ENCODE measurements around the gene SIGLEC1.
A peak's percentile ranks its signal among the peaks of the same experiment; 100 is the strongest.

The SIGLEC1 gene
- long read RNA-seq, donor 1 = 0 reads
- long read RNA-seq, donor 2 = 0 reads
- long read RNA-seq, donor 3 = 0 reads
- long read RNA-seq, donor 4 = 0 reads
- long read RNA-seq, donor 5 = 0 reads
- long read RNA-seq, donor 6 = 0 reads
- long read RNA-seq, donor 7 = 0 reads
- long read RNA-seq, donor 8 = 0 reads

DNA sequence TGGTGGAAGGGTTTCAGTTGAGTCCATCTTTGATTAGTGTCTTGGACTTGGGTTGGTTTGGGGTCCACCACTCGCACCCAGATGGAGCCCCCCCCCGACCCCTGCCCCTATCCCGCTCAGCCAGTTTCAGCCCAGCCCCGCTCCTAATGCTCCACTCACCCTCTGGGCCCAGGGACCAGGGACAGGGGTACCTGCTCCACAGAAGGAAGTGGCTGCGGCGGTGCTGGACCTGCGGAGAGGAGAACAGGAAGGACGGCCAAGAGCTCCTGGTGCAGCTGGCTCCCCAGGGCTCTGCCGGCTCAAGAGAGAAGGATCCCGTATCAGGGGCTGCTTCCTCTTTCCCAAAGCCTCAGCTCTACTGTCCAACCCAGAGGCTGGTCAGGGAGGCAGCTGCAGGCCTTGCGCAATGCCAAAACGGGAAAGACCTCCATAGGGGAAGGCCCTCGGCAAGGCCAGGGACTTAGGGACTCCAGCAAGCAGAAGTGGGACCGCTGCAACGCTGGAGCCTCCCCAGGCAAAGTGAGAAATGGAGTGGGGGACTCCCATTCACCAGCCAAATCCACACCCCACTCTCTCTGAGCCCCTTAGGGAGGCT, at the start of gene SIGLEC1:
TSS of gene SIGLEC1 (minus strand) at position 322 of the 595 bp plus-strand sequence. CDS start 5,472 bp downstream, outside the sequence.
- DNase-seq = no peak

DNA sequence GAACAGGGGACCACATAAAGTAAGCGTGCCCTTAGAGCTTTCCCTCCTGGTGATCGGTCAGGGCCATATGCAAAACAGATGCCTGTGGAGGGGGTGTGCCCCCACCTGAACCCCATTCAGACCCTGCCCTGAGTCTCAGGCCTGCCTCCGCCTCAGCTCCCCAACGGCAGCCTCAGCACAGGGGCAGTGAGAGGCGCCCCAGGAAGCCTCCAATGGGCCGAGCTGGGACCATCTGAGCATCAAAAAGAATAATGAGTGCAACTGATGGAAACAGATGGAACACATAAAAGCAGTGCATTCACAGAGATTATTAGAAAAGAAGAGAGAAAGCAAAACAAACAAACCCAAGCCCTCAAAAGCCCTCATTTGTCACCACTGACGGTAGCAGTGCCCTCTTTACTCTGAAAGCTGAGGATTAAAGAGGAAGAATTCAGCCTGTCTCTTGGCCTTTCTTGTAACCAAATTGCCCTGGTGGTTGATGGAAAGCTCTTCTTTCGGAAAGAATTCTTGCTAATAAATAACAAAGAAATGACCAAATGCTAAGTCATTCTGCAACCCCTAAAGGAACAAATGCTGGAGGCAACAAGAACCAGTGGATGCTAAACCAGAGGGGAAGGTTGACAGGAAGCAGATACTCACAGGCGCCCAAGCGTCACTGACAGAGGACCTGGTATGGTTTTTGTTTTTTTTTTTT, 48.4 kb upstream of the SIGLEC1 start:
- DNase-seq = no peak

DNA sequence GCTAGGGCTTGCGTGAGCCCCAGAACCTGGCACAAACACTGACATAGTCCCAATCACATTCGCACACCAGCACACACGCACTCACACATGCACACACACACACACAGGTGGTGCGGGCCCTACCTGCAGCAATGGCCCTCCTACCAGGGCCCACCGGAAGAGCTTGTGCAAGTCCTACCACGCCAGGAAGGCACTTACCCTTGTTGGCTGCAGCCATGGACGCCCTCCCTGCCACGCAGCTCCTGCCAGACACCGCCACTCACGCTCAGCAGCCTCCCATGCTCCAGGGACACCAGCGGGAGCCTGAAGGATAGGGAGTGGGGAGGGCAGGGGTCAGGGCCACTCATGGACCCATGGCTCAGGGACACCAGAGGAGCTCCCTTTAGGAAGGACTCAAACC, 47.5 kb upstream of the SIGLEC1 start:
- no peak for DNase-seq

DNA sequence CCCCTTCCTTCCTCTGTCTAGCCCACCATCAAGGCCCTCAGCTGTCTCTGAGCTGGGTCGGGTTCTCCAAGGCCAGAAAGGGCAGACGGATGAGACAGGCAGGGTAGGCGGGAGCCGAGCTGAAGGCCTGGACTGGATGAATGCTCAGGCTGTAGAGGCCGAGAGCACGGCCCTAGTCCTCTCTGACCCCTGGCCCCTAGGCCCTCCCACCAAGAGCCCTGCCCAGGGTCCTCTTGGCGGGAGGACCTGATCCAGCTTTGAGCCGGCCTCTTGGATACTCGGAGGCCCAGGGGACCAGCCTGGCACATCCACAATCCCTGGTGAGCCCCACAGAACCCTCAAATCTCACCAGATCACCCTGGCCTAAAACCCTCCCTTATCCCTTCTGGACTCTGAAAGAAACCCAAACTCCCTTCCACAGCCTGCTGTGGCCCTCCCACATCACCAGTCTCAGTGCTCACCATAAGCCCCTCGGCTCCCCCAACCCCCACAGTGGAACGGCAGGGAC, 47.0 kb upstream of the SIGLEC1 start:
- no peak for DNase-seq

DNA sequence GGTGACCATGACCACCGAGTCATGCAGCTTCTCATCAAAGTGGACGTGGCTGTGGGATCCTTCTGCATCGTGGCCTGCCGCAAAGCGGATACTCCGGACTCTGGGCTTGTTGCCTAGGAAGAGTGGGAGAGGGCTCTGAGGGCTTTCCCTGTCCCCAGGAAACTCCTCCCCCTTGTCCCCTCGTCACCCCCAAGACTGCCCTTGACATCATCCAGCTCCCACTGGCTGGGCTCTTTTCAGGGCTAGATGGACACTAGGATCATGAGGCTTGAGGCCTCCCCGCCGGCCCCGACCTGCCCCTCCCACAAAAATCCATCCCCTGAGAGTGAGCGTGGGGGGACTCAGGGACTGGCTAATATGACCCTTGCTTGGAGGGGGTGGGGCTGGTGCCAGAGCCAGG, 46.2 kb upstream of the SIGLEC1 start:
- DNase-seq = no peak

DNA sequence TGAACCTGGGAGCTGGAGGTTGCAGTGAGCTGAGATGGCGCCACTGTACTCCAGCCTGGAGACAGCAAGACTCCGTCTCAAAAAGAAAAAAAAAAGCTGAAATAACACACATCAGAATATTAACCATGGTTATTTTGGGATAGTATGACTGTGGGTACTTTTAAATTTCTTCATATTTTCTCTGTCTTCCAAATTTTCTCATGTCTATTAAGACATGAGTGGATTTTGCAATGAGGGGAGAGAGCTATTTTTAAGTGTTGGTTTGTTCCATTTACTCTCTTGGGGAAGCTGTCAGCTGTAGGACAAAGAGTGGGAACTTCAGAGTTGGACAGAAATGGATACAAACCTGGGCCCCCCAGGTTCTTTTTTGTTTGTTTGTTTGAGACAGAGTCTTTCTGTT, 44.9 kb upstream of the SIGLEC1 start:
- DNase-seq = no peak

DNA sequence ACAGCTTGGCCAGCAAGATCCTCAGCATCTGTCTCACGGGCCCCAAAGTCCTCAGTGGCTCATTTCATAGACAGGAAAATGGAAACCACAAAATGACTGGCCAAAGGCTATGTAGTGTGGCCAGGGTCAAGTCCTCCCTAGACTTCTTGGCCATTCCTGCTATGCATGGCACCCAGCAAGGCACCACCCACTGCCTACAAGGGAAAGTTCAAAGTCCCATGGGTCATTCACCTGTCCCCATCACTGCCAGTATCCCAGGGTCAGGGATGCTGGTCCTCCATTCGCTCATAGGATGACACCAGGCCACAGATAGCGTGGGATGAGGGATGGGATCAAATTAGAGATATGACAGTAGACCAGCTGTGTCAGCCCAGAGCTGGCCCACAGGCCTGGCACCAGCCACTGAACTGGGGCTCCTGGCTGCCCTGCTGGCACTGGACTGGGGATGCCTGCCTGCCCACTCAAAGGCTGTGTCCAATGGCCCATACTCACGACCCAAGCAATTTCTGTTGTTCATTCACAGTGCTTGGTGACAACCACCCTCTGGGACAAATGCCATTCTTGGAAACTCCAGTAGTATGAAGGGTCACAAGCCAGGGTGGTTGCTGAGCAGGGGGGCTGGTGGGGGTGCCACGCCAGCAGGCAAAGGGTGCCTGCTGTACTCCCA, 43.5 kb upstream of the SIGLEC1 start:
- no peak for DNase-seq

DNA sequence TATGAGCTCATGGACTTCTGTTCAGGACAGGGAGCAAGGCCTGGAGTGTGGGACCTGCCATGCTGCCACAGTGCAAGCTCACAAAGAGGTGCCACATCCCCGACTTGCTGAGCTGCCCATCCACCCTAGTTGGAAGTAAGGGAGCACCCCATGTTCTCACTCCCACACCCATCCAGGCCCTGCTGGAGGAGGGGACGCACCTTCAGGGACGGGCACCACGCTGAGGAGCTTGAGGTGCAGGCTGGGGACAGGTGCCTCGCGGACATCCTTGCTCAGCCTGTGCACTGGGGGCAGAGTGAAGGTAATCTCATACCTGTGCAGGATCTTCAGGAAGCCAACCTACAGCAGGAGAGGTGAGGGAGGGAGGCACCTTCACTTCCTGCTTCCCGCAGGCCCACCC, 42.9 kb upstream of the SIGLEC1 start:
- no peak for DNase-seq

DNA sequence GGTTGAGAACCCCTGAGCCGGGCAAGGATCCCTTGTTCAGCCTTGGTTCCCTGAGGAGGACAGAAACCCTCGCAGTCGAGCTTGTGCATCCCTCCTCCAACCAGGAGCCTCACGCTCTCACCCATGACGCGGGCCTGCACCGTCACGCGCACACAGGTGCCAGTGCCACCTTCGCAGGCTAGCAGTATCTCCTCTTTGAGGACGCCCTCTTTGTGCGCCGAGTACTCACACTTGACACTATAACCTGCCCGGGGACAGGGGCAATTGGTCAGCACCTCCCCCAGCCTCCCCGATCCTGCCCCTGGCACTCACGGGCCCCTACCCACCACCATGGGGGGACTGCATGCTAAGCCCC, 41.9 kb upstream of the SIGLEC1 start:
- no peak for DNase-seq

DNA sequence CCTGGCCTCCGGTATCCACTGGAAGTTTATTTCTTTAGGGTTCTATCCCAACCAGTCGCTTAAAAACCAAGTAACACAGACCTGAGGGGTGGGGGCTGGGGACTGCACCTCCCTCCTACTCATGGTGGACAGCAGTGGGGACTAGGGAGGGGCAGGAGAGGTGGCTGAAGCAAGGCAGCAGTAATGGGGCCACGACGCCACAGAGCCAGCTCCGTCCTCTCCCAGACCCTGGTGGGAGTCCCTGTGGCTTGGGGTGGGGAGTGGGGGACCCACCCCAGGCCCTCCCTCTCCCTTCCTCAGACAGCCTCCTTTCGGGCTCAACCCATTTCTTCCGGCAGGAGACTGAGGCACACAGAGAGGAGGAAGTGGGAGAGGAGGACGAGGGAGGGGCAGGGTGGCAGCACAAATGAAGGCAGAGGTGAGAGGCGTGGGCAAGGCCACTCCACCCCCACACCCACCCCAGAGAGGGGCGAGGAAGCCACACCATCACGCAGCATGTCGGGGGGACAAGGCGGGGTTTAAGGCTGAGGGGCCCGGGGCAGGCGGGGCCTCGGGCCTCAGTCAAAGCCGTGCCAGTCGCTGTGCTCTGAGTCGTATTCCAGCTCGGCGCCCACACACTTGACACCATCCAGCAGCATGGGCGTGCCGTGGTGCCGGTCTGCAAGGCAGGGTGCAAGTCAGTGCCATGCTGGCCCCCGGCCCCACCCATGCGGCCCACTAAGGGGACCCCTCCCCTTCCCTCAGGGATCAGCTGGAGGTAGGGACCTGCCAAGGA, 41.3 kb upstream of the SIGLEC1 start:
- DNase-seq = no peak

DNA sequence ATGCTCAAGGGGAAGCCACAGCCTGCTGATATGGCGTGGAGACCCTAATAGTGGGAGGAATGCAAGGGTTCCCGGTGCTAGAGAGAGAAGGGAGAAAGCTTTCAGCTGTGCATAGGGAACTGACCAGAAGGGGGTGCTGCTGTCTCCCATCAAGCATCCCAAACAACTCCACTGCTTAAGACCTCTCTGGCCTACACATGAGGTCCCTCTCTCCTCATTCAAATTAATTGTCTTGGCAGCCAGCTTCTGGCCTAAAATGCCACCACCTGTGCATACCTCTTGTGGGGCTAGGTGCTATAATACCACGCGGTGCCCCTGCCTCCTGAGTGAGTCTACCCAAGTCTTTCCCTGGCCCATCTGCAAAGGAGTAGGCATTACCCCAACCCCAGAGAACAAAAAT, 40.7 kb upstream of the SIGLEC1 start:
- no peak for DNase-seq

DNA sequence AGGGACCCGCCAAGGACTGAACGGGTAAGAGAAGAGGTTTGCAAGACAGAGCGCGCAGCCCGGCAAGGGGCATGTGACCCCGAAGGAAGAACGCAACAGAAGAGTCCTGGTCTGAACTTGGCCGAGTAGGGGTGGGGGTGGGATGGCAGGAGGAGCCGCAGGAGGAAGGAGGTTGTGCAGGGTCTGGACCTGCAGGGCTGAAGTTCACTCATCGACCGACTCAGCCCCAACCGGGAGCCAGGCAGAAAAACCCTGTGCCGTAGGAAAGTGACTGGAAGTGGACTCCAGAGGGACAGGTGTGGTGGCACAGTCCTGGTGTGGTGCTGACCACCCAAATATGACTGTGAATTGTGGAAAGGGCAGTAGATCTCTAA, 40.0 kb upstream of the SIGLEC1 start:
- DNase-seq = no peak

DNA sequence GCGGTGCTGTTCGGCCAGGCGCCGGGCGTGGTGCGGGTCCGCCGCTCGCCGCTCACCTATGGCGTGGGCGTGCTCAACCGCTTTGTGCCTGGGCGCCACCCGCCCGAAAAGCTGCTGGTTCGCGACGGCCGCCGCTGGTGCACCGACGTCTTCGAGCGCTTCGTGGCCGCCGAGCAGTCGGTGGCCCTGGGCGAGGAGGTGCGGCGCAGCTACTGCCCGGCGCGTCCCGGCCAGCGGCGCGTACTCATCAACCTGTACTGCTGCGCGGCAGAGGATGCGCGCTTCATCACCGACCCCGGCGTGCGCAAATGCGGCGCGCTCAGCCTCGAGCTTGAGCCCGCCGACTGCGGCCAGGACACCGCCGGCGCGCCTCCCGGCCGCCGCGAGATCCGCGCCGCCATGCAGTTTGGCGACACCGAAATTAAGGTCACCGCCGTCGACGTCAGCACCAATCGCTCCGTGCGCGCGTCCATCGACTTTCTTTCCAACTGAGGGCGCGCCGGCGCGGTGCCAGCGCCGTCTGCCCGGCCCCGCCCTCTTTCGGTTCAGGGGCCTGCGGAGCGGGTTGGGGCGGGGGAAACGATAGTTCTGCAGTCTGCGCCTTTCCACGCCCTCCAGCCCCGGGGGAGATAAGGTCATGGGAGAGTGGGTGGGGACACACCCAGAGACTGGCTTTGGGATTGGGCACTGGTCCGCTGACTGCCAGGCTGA, 39.4 kb upstream of the SIGLEC1 start:
- DNase-seq = peak; percentile 67

DNA sequence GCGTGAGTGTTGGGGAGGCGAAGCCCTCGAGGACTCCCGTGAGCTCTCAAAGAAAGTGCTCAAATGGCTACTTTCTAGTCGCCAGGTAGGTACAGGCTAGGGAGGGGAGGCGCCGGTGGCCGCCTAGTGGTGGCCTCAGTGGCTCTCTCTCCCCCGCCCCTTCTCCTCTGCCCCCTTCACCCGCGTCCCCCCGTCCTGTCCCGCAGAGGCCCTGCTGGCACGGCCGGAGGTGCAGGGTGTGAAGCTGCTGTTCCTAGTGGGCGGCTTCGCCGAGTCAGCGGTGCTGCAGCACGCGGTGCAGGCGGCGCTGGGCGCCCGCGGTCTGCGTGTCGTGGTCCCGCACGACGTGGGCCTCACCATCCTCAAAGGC, 38.9 kb upstream of the SIGLEC1 start:
- DNase-seq = no peak

DNA sequence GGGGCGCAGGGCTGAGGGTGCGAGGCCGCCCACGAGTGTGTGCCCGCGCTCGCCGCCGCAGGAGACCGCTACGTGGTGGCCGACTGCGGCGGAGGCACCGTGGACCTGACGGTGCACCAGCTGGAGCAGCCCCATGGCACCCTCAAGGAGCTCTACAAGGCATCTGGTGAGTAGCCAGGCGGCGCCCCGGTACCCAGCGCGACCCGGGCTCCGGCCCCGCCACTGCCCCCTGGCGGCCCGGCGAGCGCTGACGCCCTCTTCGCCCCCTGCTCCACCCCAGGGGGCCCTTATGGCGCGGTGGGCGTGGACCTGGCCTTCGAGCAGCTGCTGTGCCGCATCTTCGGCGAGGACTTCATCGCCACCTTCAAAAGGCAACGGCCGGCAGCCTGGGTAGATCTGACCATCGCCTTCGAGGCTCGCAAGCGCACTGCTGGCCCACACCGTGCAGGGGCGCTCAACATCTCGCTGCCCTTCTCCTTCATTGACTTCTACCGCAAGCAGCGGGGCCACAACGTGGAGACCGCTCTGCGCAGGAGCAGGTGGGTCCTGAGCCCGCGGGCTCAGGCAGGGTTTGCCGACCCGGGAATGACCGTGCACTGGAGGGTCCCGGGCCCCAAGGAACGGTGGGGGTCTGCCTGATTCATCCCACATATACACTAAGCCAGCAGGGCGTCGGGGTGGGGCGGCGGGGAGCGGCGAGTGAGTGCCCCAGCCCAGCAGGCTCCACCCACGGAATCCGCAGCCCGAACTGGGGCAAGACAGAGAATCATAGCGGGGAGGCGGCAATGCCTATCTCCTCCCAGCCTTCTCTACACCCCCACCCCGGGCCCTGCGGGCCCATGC, 37.5 kb upstream of the SIGLEC1 start:
- peak; percentile 63 for DNase-seq

DNA sequence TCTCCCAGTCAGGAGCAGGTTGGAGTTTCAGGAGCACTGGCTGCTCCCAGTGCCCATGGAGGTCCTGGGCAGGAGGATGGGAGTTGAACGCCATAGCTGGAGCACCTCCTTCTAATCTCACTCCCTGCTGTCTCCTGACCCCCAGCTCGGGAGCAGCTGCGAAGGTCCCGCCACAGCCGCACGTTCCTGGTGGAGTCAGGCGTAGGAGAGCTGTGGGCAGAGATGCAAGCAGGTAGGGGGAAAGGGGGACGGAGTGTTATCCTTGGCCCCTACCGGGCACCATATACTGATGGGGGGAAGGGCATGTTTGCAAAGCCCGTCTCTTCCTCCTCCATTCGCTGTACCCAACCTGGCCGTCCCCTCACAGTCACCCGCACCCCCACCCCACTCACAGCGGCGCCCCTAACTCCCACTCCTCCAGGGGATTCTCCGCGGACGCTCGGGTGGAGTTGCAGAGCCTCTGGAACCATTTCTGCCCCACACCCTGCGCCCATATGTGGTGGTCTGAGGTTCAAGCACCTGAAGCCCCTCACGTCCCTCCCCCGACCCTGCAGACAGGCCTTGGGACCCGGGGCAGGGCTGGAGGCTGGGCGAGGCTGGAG, 36.8 kb upstream of the SIGLEC1 start:
- no peak for DNase-seq

DNA sequence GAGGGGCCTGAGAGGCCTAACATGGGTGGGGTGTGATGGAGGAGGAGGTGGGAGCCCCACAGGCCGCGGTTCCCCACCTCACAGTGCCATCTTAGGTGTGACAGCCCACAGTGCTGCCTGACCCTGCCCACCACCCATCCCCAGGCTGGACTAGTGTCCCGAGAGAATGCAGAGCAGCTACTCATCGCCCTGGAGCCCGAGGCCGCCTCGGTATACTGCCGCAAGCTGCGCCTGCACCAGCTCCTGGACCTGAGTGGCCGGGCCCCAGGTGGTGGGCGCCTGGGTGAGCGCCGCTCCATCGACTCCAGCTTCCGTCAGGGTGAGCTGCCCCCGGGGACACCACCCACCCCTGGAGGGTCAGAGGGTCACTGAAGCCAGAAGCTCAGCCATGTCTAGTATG, 35.7 kb upstream of the SIGLEC1 start:
- DNase-seq = no peak

DNA sequence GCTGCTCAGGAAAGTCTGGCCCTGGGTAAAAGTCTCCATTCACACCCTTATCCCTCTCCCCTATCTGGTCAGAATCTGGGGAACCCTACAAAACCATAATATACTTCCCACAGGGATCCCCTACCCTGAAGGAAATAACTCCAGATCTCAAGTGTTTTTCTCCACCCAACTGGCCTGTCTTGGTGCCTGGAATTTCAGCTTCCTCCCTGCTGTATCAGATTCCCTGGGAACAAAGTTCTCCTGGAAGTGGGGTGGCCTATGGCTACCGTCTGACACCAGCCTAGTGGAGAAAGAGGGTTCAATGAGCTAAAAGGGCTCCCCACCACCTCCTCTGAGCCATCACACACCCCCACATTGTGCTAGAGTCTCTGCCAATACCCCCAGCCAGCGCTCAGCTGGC, 35.1 kb upstream of the SIGLEC1 start:
- DNase-seq = no peak

DNA sequence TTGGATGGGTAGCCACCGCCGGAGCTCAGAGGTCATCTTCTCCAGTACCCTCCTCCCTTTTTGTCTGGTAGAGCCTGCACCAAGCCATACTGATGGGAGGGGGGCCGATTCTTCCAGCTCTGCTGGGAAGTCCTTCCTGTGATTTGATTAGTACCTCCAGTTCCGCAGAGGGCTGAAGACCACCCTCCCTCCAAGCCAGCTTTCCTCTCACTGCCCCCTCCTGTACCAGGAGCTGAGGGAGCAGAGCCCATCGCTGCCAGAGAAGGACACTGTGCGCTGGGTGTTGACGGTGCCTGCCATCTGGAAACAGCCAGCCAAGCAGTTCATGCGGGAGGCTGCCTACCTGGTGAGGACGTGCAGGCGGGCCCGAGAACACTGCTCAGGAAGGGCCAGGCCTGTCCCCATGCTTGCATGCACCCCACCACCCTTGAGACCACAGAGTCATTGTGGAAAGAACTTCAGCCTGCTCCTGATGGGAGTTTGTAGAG, 33.3 kb upstream of the SIGLEC1 start:
- DNase-seq = no peak
